ENCODE results near the gene SERPINA1. TPM values are rescaled to one million over a fixed set of nuclear protein-coding genes. Genes with fewer than 3 reads are reported as not detected.

SERPINA1 gene
- total RNA-seq, 1 experiment from 2014 or later, result 0.92 TPM

DNA sequence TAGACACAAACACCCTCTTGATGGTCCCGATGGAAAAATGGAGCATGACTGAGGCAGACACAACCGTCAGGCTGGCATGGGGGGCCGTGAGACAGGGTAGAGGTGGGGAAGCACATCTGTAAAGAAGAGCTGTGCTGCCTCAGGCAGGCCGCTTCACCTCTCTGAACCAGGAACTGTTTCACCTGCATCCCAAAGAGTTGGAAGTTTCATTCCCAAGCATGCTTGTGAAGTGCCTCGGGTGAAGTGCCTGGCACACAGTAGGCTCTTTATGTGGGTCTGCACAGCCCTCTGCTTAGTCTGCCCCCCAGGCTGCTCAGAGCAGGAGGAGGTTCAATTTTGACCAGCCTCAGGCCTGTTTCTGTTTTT lies 685 bp upstream of the SERPINA1 start:
- no peak for DNase-seq (ENCODE audit: low read depth, low spot score)
- in situ Hi-C loops (cut with HindIII; ENCODE audit: low pct_unique_long_range_greater_than_20kb, low sequenced_read_pairs), result no loop called here

DNA sequence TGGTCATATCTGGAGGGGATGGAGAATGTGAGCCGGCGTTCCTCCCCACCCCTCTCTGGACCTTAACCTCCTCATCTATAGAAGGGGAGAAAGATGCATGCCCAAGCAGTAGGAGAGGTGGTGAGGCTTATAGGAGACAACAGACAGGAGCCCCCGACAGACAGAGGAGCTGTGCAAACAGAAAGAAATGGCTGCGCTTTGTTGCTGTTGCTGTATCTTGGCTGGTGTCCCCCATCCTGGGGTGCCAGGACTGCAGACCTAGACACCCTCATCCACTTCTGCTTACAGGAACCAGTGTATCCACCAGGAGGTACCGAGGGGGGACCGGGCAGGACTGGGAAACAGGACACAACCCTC lies 397 bp downstream of the SERPINA1 start:
- in situ Hi-C loops (cut with HindIII; ENCODE audit: low pct_unique_long_range_greater_than_20kb, low sequenced_read_pairs), result no loop called here
- DNase-seq (ENCODE audit: low read depth, low spot score), result no peak

GRCh38 chr14:94387051-94388026 lies 1.1 kb downstream of the SERPINA1 start:
- no peak for DNase-seq (ENCODE audit: low read depth, low spot score)
- in situ Hi-C loops (cut with HindIII; ENCODE audit: low pct_unique_long_range_greater_than_20kb, low sequenced_read_pairs), result no loop called here

DNA sequence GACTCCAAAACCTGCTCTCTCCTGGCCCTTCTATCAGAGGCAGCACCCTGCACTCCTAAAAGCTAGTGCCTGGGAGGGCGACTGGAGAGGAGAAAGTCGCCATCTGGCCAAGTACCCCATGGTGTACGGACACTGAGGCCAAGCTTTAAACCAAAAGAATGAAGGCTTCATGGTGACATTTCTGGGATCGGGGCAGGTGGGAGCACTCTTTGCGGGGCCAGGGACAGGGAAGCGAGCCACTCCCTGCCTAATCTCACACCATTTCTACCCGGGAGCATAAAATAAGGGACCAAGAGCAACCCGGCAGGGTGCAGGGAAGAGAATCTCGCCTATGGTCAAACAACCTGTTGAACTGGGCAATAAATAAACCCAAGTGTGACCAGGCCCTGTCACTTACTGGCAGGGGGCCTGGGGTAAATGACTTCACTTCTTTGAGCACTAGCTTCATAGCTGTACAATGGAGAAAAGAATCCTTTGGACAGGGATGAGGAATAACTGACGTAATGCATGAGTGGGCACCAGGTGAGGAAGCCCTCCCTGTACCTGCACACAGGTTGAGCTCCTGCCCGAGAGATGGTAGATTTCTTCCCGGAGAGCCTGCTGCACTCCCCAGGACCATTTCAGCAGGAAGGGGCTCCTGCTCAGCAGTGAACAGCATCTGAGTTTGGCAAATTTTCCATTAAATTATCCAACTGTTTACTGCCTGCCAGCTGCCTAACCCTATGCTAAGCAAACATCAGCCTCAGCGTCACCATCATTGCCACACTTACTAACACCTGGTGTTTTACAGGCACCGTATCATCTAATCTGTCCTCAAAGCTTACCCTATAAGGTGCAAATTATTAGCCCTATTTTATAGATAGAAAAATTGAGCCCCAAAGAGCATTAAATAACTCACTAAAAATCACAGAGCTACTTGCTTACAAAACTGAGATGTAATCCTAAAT lies 2.0 kb downstream of the SERPINA1 start:
- DNase-seq (ENCODE audit: low read depth, low spot score), result no peak
- in situ Hi-C loops (cut with HindIII; ENCODE audit: low pct_unique_long_range_greater_than_20kb, low sequenced_read_pairs), result no loop called here

DNA sequence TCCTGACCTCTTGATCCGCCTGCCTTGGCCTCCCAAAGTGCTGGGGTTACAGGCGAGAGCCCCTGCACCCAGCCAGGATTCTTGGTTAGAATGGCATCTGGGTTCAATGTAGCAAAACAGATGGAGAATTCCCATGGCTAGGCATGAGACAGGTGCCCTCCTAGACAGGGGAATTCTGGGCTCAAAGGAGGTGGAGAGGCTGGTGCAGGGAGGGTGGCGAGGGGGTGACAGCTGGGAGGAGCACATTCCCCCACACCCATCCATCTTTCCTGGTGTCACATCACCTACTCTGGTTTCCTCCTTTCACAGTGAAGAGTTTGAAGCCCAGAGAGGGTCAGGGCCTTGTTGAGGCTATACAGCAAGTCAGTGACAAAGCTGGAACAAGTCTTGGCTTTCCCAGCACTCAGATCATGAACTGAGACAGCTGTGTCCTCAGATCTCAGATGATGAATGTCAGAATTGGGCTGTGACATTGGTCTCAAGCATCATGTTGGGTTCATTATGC lies 2.8 kb downstream of the SERPINA1 start:
- in situ Hi-C loops (cut with HindIII; ENCODE audit: low pct_unique_long_range_greater_than_20kb, low sequenced_read_pairs), result no loop called here
- no peak for DNase-seq (ENCODE audit: low read depth, low spot score)

- in situ Hi-C loops (cut with HindIII; ENCODE audit: low pct_unique_long_range_greater_than_20kb, low sequenced_read_pairs), result no loop called here
- no peak for DNase-seq (ENCODE audit: low read depth, low spot score)
These were observed 4.1 kb downstream of the SERPINA1 start for GRCh38 chr14:94384342-94384741.

DNA sequence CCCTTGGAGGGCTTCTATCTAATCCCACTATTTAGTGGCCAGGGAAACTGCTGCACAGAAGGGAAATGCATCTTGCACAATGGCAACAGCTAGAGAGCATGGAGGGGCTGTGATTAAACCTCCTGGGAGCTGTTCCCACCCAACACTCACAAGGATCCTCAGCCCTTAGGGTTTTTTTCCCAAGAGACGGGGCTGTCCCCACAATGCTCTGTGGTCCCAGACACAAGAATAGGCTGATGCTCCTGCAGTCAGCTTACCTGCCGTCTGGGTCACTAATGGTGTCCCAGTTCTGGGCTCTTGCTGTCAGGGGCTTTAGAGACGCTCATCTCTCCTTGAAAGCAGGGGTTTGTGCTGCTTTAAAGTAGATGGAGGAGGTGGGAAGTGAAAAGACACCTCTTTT lies 4.6 kb downstream of the SERPINA1 start:
- in situ Hi-C loops (cut with HindIII; ENCODE audit: low pct_unique_long_range_greater_than_20kb, low sequenced_read_pairs), result no loop called here
- no peak for DNase-seq (ENCODE audit: low read depth, low spot score)

- peak; percentile 74 for DNase-seq (ENCODE audit: low read depth, low spot score)
- in situ Hi-C loops (cut with HindIII; ENCODE audit: low pct_unique_long_range_greater_than_20kb, low sequenced_read_pairs), result no loop called here
These were observed 5.4 kb downstream of the SERPINA1 start for GRCh38 chr14:94382716-94383596.

DNA sequence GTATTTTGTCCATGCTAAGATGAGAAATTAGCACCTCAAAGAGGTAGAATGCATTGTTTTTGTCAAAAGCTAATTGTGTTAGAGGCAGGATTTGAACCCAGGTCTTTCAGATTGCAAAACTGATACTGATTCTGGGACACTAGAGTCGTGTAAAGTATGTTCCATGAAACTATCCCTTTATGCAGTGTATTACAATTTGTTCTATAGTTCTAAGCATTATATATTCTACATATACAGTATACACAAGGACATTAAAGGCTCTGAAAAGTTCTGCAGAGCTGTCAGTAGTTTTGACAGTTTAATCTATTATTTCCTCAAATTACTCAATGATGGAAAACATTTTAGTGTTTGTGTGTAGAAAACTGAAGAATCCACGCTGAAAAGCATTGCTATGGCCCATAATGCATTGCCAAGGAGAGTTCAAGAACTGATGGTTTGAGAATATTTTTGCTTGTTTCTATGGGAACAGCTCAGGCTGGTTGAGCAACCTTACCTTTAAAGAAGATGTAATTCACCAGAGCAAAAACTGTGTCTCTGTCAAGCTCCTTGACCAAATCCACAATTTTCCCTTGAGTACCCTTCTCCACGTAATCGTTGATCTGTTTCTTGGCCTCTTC lies 6.2 kb downstream of the SERPINA1 start:
- in situ Hi-C loops (cut with HindIII; ENCODE audit: low pct_unique_long_range_greater_than_20kb, low sequenced_read_pairs), result no loop called here
- no peak for DNase-seq (ENCODE audit: low read depth, low spot score)

GRCh38 chr14:94381149-94382030 lies 7.0 kb downstream of the SERPINA1 start:
- in situ Hi-C loops (cut with HindIII; ENCODE audit: low pct_unique_long_range_greater_than_20kb, low sequenced_read_pairs), result no loop called here

GRCh38 chr14:94380225-94381148 lies 7.9 kb downstream of the SERPINA1 start:
- DNase-seq (ENCODE audit: low read depth, low spot score), result no peak
- in situ Hi-C loops (cut with HindIII; ENCODE audit: low pct_unique_long_range_greater_than_20kb, low sequenced_read_pairs), result no loop called here

More at GRCh38 chr14:94381149-94382030, 7.0 kb downstream of the SERPINA1 start:
- DNase-seq (ENCODE audit: low read depth, low spot score), result no peak

- no peak for DNase-seq (ENCODE audit: low read depth, low spot score)
- in situ Hi-C loops (cut with HindIII; ENCODE audit: low pct_unique_long_range_greater_than_20kb, low sequenced_read_pairs), result no loop called here
These were observed 8.8 kb downstream of the SERPINA1 start for GRCh38 chr14:94379291-94380224.

DNA sequence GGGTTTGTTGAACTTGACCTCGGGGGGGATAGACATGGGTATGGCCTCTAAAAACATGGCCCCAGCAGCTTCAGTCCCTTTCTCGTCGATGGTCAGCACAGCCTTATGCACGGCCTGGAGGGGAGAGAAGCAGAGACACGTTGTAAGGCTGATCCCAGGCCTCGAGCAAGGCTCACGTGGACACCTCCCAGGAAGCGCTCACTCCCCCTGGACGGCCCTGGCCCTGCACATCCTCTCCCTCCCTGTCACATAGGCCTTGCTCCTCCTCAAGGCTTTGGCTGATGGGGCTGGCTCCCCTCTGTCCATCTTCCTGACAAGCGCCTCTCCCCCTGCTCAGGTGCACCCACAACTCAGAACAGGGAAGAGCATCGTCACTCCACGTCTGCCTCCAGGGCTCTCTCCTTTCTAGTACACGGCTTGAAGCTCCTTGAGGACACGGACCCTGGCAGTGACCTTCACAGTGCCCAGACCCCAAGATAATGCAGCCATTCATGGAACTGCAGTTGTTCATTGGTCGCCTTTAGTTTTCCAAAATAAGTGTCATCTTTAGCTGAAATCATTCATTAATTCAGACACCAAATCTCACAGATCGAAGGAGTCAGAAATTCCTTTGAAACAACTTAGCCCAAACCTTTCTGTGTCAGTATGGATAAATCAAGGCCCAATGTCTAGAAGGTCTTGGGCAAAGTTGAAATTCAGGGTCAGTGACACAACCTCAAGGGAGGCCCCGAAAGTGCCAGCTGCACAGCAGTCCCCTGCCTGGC lies 9.7 kb downstream of the SERPINA1 start:
- in situ Hi-C loops (cut with HindIII; ENCODE audit: low pct_unique_long_range_greater_than_20kb, low sequenced_read_pairs), result no loop called here
- no peak for DNase-seq (ENCODE audit: low read depth, low spot score)
